H9 (cell line): Measurements from ENCODE around the gene STKLD1. TPM values are rescaled to one million over a fixed set of nuclear protein-coding genes. Genes with fewer than 3 reads are reported as not detected.

Experiments used
- DNase-seq: peaks from one replicate; pipeline ENCODE4 v3.0.0-alpha.2; 2017
- H2AFZ ChIP-seq: one replicate; pipeline ENCODE4 v1.6.1; 2013; ENCODE audit warnings: mild to moderate bottlenecking, low read length, control low read depth, moderate library complexity
- H2AK5ac ChIP-seq: 2 replicates; pipeline ENCODE4 v1.6.1; 2013; ENCODE audit warnings: low read length, control low read depth, mixed read lengths; ENCODE audit not compliant: insufficient read length
- H2BK120ac ChIP-seq: one replicate; pipeline ENCODE4 v1.6.1; 2013; ENCODE audit warnings: low read depth, mild to moderate bottlenecking, low read length, control low read depth, inconsistent platforms; ENCODE audit not compliant: poor library complexity, severe bottlenecking
- H2BK12ac ChIP-seq: 2 replicates; pipeline ENCODE4 v1.6.1; 2013; ENCODE audit warnings: low read length, control low read depth, mixed read lengths, low read depth; ENCODE audit not compliant: insufficient read length
- H2BK15ac ChIP-seq: 2 replicates; pipeline ENCODE4 v1.6.1; 2013; ENCODE audit warnings: low read depth, low read length, control low read depth
- H2BK20ac ChIP-seq: one replicate; pipeline ENCODE4 v1.6.1; 2013; ENCODE audit warnings: low read depth, mild to moderate bottlenecking, low read length, control low read depth, inconsistent platforms; ENCODE audit not compliant: poor library complexity, severe bottlenecking
- H2BK5ac ChIP-seq: 2 replicates; pipeline ENCODE4 v1.6.1; 2013; ENCODE audit warnings: low read length, control low read depth, mixed read lengths; ENCODE audit not compliant: insufficient read length
- H3K14ac ChIP-seq: 2 replicates; pipeline ENCODE4 v1.6.1; 2013; ENCODE audit warnings: low read length, control low read depth; ENCODE audit not compliant: insufficient read depth
- H3K18ac ChIP-seq: 2 replicates; pipeline ENCODE4 v1.6.1; 2013; ENCODE audit warnings: low read depth, mild to moderate bottlenecking, mixed read lengths, low read length, control low read depth; ENCODE audit not compliant: insufficient read length
- H3K23ac ChIP-seq: 2 replicates; pipeline ENCODE4 v1.6.1; 2013; ENCODE audit warnings: low read length, control low read depth, mixed read lengths, low read depth; ENCODE audit not compliant: insufficient read length
- H3K23me2 ChIP-seq: 2 replicates; pipeline ENCODE4 v1.6.1; 2013; ENCODE audit warnings: low read depth, mild to moderate bottlenecking, mixed read lengths, low read length, control low read depth; ENCODE audit not compliant: insufficient read length, poor library complexity, severe bottlenecking
- H3K27ac ChIP-seq: 2 replicates; pipeline ENCODE4 v1.5.1; 2013; ENCODE audit warnings: low read length, control low read depth, mixed read lengths, low read depth; ENCODE audit not compliant: insufficient read length
- H3K27me3 ChIP-seq: 2 replicates; pipeline ENCODE4 v1.6.1; 2013; ENCODE audit warnings: low read length, control low read depth, inconsistent platforms; ENCODE audit not compliant: insufficient read depth
- H3K4ac ChIP-seq: 2 replicates; pipeline ENCODE4 v1.6.1; 2013; ENCODE audit warnings: low read depth, mild to moderate bottlenecking, control low read depth, inconsistent platforms, low read length, moderate library complexity
- H3K4me1 ChIP-seq: 2 replicates; pipeline ENCODE4 v1.6.1; 2013; ENCODE audit warnings: low read length, control low read depth, inconsistent platforms; ENCODE audit not compliant: insufficient read depth
- H3K4me2 ChIP-seq: 2 replicates; pipeline ENCODE4 v1.6.1; 2013; ENCODE audit warnings: low read length, control low read depth, mixed read lengths; ENCODE audit not compliant: insufficient read length, insufficient read depth
- H3K56ac ChIP-seq: 2 replicates; pipeline ENCODE4 v1.6.1; 2013; ENCODE audit warnings: low read depth, mild to moderate bottlenecking, mixed read lengths, low read length, control low read depth; ENCODE audit not compliant: insufficient read length
- H3K79me1 ChIP-seq: 2 replicates; pipeline ENCODE4 v1.6.1; 2013; ENCODE audit warnings: low read depth, mild to moderate bottlenecking, moderate library complexity, low read length, control low read depth, inconsistent platforms; ENCODE audit not compliant: insufficient read depth, poor library complexity, severe bottlenecking
- H3K79me2 ChIP-seq: 2 replicates; pipeline ENCODE4 v1.6.1; 2013; ENCODE audit warnings: low read length, control low read depth, inconsistent platforms; ENCODE audit not compliant: insufficient read depth
- H3K9ac ChIP-seq: 2 replicates; pipeline ENCODE4 v1.6.1; 2013; ENCODE audit warnings: low read length, control low read depth, mixed read lengths; ENCODE audit not compliant: insufficient read length; ENCODE audit errors: extremely low read depth
- H3K9me3 ChIP-seq: one replicate; pipeline ENCODE4 v1.6.1; 2013; ENCODE audit warnings: low read depth, low read length, inconsistent platforms; ENCODE audit not compliant: control insufficient read depth
- H3T11ph ChIP-seq: one replicate; pipeline ENCODE4 v1.6.1; 2013; ENCODE audit warnings: mild to moderate bottlenecking, low read length, control low read depth, inconsistent platforms
- H4K20me1 ChIP-seq: one replicate; pipeline ENCODE4 v1.6.1; 2013; ENCODE audit not compliant: control insufficient read depth, insufficient read length, insufficient read depth
- H4K5ac ChIP-seq: 2 replicates; pipeline ENCODE4 v1.6.1; 2013; ENCODE audit warnings: low read depth, mild to moderate bottlenecking, mixed read lengths, low read length, control low read depth; ENCODE audit not compliant: insufficient read length
- H4K8ac ChIP-seq: replicated peaks from 2 replicates; pipeline ENCODE4 v1.6.1; 2013; ENCODE audit warnings: low read length, control low read depth, mixed read lengths, low read depth; ENCODE audit not compliant: insufficient read length
- H4K91ac ChIP-seq: 2 replicates; pipeline ENCODE4 v1.6.1; 2013; ENCODE audit warnings: low read depth, mild to moderate bottlenecking, moderate library complexity, mixed read lengths, low read length, control low read depth; ENCODE audit not compliant: insufficient read length
- H3K27ac Mint-ChIP-seq, 3 experiments: 2 replicates in 2 of 3; 3 replicates in 1 of 3; pipeline ENCODE4 v1.8.0; 2020 to 2021; ENCODE audit warnings: mixed read lengths in 3 of 3, mild to moderate bottlenecking in 1 of 3, moderate library complexity in 1 of 3
- H3K27me3 Mint-ChIP-seq: 2 replicates; pipeline ENCODE4 v1.8.0; 2021; ENCODE audit warnings: low read depth, mild to moderate bottlenecking, moderate library complexity, mixed read lengths
- H3K36me3 Mint-ChIP-seq, 3 experiments: 2 replicates in 2 of 3; 3 replicates in 1 of 3; pipeline ENCODE4 v1.8.0; 2020 to 2021; ENCODE audit warnings: low read depth in 3 of 3, mixed read lengths in 3 of 3; ENCODE audit not compliant: insufficient read depth in 1 of 3
- H3K4me1 Mint-ChIP-seq, 2 experiments: 2 replicates each; pipeline ENCODE4 v1.8.0; 2020; ENCODE audit warnings: mixed read lengths in 2 of 2
- H3K4me3 Mint-ChIP-seq, 2 experiments: 2 replicates in 1 of 2; 3 replicates in 1 of 2; pipeline ENCODE4 v1.8.0; 2020 to 2021; ENCODE audit warnings: mild to moderate bottlenecking in 2 of 2, mixed read lengths in 2 of 2, moderate library complexity in 1 of 2
- H3K9me3 Mint-ChIP-seq, 2 experiments: 2 replicates in 1 of 2; 3 replicates in 1 of 2; pipeline ENCODE4 v1.8.0; 2020; ENCODE audit warnings: mild to moderate bottlenecking in 2 of 2, mixed read lengths in 2 of 2, moderate library complexity in 1 of 2
- CTCF ChIP-seq: fragments of 200-600 bp; sonication (generic); conservative IDR thresholded peaks from 3 replicates; pipeline ENCODE4 v1.8.0; 2021; ENCODE audit warnings: antibody characterized with exemption, mild to moderate bottlenecking
- WGBS: extraction: QIAGEN DNeasy Blood & Tissue Kit; methylation state at CpG from one replicate; pipeline ENCODE4 v1.1.7; 2013; ENCODE audit warnings: missing lambda C conversion rate, low lambda C conversion rate, mixed read lengths; ENCODE audit not compliant: insufficient read length; ENCODE audit errors: extremely low coverage; 5-methylcytosine and 5-hydroxymethylcytosine counted together
- total RNA-seq: library from RNA; stranded (reverse); gene quantifications from 2 replicates; pipeline ENCODE4 v1.2.1, GENCODE V29; 2021

STKLD1 gene
- total RNA-seq, 1 experiment from 2014 or later = 0.57 TPM

GRCh38 chr9:133341369-133342068 is 34.6 kb upstream of the STKLD1 start:
- Histone ChIP-seq H3K4me1 (no peaks in the 10 kb centered on the region; the same call in 1 of the 2 replicates), H3K9me3 (no peaks in the 10 kb centered on the region), H3K27me3 (no peaks in the 10 kb centered on the region), H3K4me2 (no peak overlapping the region), H2BK5ac (no peak overlapping the region), H2BK15ac (no peak overlapping the region), H3K56ac (no peak overlapping the region), H3K23ac (no peak overlapping the region), H3T11ph (no peak overlapping the region), H3K4ac (no peak overlapping the region), H2BK12ac (no peak overlapping the region), H2BK20ac (no peak overlapping the region), H3K27ac (no peak overlapping the region), H2AFZ (no peak overlapping the region), H3K14ac (no peak overlapping the region), H3K9ac (no peak overlapping the region), H4K20me1 (no peaks in the 10 kb centered on the region), H3K23me2 (peaks cover under 1% of the 10 kb centered on the region), H2AK5ac (no peak overlapping the region), H3K79me2 (peaks cover 5% of the 10 kb centered on the region; the same call in 1 of the 2 replicates), H4K8ac (no peak overlapping the region), H3K18ac (no peak overlapping the region), H4K91ac (no peak overlapping the region), H3K79me1 (peaks cover 9% of the 10 kb centered on the region), H4K5ac (no peak overlapping the region), H2BK120ac (no peak overlapping the region)
- DNase-seq = no peak
- H3K36me3 Mint-ChIP-seq = peaks cover 49 to 87% (median 78%) of the 10 kb centered on the region in 3 experiments
- TF ChIP-seq CTCF = no peak
- H3K27ac Mint-ChIP-seq = no peak overlapping the region
- H3K9me3 Mint-ChIP-seq = no peaks in the 10 kb centered on the region
- no peaks in the 10 kb centered on the region for H3K27me3 Mint-ChIP-seq
- WGBS = no CpG with 5 or more reads among the region's 15 CpGs
- H3K4me1 Mint-ChIP-seq = peaks cover 4 to 10% of the 10 kb centered on the region in 2 experiments
- no peak overlapping the region for H3K4me3 Mint-ChIP-seq
